Subcutaneous abdominal adipose tissue (tissue), 5 donors: ENCODE data around the gene ALX3.
"Not testable (repeated sequence)": the region's sequence is repeated elsewhere in the genome, so short reads cannot be mapped to it uniquely, and the experiment has no call there.

Source experiments
- H3K27ac ChIP-seq: one replicate; pipeline ENCODE4 v1.7.0; 2013; ENCODE audit warnings: low read depth, mild to moderate bottlenecking, inconsistent platforms, low read length, moderate library complexity
- H3K27me3 ChIP-seq, 5 donors: one replicate each; pipeline ENCODE4 v1.7.0; 2013; ENCODE audit warnings: low read length in 5 of 5, inconsistent platforms in 1 of 5; ENCODE audit not compliant: control insufficient read depth in 5 of 5, insufficient read depth in 4 of 5
- H3K36me3 ChIP-seq, 5 donors: one replicate each; pipeline ENCODE4 v1.7.0; 2013; ENCODE audit warnings: low read length in 5 of 5; ENCODE audit not compliant: control insufficient read depth in 5 of 5, insufficient read depth in 5 of 5
- H3K4me1 ChIP-seq, 5 donors: one replicate each; pipeline ENCODE4 v1.7.0; 2013; ENCODE audit warnings: low read length in 5 of 5, mild to moderate bottlenecking in 3 of 5, moderate library complexity in 1 of 5; ENCODE audit not compliant: control insufficient read depth in 5 of 5, insufficient read depth in 5 of 5
- H3K4me3 ChIP-seq, 5 donors: one replicate each; pipeline ENCODE4 v1.7.0; 2013; ENCODE audit warnings: low read length in 5 of 5, low read depth in 1 of 5
- H3K9ac ChIP-seq, 5 donors: one replicate each; pipeline ENCODE4 v1.7.0; 2013; ENCODE audit warnings: low read length in 5 of 5, mild to moderate bottlenecking in 4 of 5, moderate library complexity in 3 of 5
- H3K9me3 ChIP-seq, 5 donors: one replicate each; pipeline ENCODE4 v1.7.0; 2013; ENCODE audit warnings: low read length in 5 of 5; ENCODE audit not compliant: control insufficient read depth in 5 of 5
- donor health status: healthy.
- donor health status: healthy.
- donor health status: healthy.
- donor health status: healthy.
- donor health status: healthy.

The ALX3 gene

GRCh38 chr1:110034040-110034450 lies 36.4 kb downstream of the ALX3 start:
- H3K4me1 ChIP-seq = peaks cover 0 to 24% (median 19%) of the 10 kb centered on the region in 5 donors
- no peaks in the 10 kb centered on the region for H3K27me3 ChIP-seq
- peak overlapping the region in 4 of 5 donors; percentile 85 to 95 (median 92) for H3K9ac ChIP-seq
- peaks cover 4 to 11% (median 11%) of the 10 kb centered on the region in 5 donors for H3K36me3 ChIP-seq
- H3K9me3 ChIP-seq = no peaks in the 10 kb centered on the region
- peak overlapping the region; percentile 79 to 89 (median 82) for H3K4me3 ChIP-seq
- peak overlapping the region; percentile 87 for H3K27ac ChIP-seq

GRCh38 chr1:110033421-110033820 lies 37.1 kb downstream of the ALX3 start:
- Histone ChIP-seq H3K27ac (no peak overlapping the region), H3K4me3 (no peak overlapping the region), H3K9me3 (no peaks in the 10 kb centered on the region), H3K36me3 (peaks cover 4 to 5% (median 5%) of the 10 kb centered on the region in 5 donors), H3K27me3 (no peaks in the 10 kb centered on the region), H3K9ac (no peak overlapping the region), H3K4me1 (peaks cover 0 to 24% (median 19%) of the 10 kb centered on the region in 5 donors)

GRCh38 chr1:110032327-110032726 lies 38.1 kb downstream of the ALX3 start:
- no peak overlapping the region for H3K4me3 ChIP-seq
- peaks cover 0 to 24% (median 19%) of the 10 kb centered on the region in 5 donors for H3K4me1 ChIP-seq
- no peaks in the 10 kb centered on the region for H3K9me3 ChIP-seq
- peaks cover 0 to 1% (median 0%) of the 10 kb centered on the region in 5 donors for H3K36me3 ChIP-seq
- H3K27me3 ChIP-seq = no peaks in the 10 kb centered on the region
- H3K9ac ChIP-seq = no peak overlapping the region
- no peak overlapping the region for H3K27ac ChIP-seq

- H3K9me3 ChIP-seq, H3K9ac ChIP-seq, H3K27me3 ChIP-seq, H3K36me3 ChIP-seq, H3K27ac ChIP-seq: not testable (repeated sequence)
- Histone ChIP-seq H3K4me3 (peak overlapping the region in 1 of 5 donors; percentile 24), H3K4me1 (peaks cover 0 to 21% (median 14%) of the 10 kb centered on the region in 5 donors)
Measured at GRCh38 chr1:110030687-110031086, 39.8 kb downstream of the ALX3 start.

- Histone ChIP-seq H3K4me3 (no peak overlapping the region), H3K9ac (no peak overlapping the region), H3K36me3 (peaks cover 36 to 57% (median 50%) of the 10 kb centered on the region in 5 donors), H3K27me3 (no peaks in the 10 kb centered on the region), H3K27ac (no peak overlapping the region), H3K9me3 (no peaks in the 10 kb centered on the region), H3K4me1 (peaks cover 0 to 3% (median 0%) of the 10 kb centered on the region in 5 donors)
Measured at GRCh38 chr1:110024613-110025012, 45.9 kb downstream of the ALX3 start.

- no peak overlapping the region for H3K4me3 ChIP-seq
- no peaks in the 10 kb centered on the region for H3K4me1 ChIP-seq
- H3K36me3 ChIP-seq = peaks cover 67 to 90% (median 84%) of the 10 kb centered on the region in 5 donors
- no peaks in the 10 kb centered on the region for H3K27me3 ChIP-seq
- H3K9ac ChIP-seq = no peak overlapping the region
- no peak overlapping the region for H3K27ac ChIP-seq
- H3K9me3 ChIP-seq = no peaks in the 10 kb centered on the region
Measured at GRCh38 chr1:110021285-110021684, 49.2 kb downstream of the ALX3 start.

GRCh38 chr1:110019770-110020169 lies 50.7 kb downstream of the ALX3 start:
- H3K4me1 ChIP-seq = no peaks in the 10 kb centered on the region
- peaks cover 77 to 100% (median 97%) of the 10 kb centered on the region in 5 donors for H3K36me3 ChIP-seq
- H3K9ac ChIP-seq = no peak overlapping the region
- no peak overlapping the region for H3K4me3 ChIP-seq
- H3K9me3 ChIP-seq = no peaks in the 10 kb centered on the region
- no peaks in the 10 kb centered on the region for H3K27me3 ChIP-seq
- H3K27ac ChIP-seq = no peak overlapping the region

GRCh38 chr1:110018396-110018795 lies 52.1 kb downstream of the ALX3 start:
- no peaks in the 10 kb centered on the region for H3K9me3 ChIP-seq
- H3K4me1 ChIP-seq = no peaks in the 10 kb centered on the region
- H3K36me3 ChIP-seq = peaks cover 79 to 97% (median 92%) of the 10 kb centered on the region in 5 donors
- no peak overlapping the region for H3K27ac ChIP-seq
- no peak overlapping the region for H3K4me3 ChIP-seq
- no peak overlapping the region for H3K9ac ChIP-seq
- no peaks in the 10 kb centered on the region for H3K27me3 ChIP-seq

GRCh38 chr1:110017792-110018191 lies 52.7 kb downstream of the ALX3 start:
- H3K9me3 ChIP-seq = no peaks in the 10 kb centered on the region
- H3K4me3 ChIP-seq = no peak overlapping the region
- H3K27me3 ChIP-seq = no peaks in the 10 kb centered on the region
- H3K4me1 ChIP-seq = no peaks in the 10 kb centered on the region
- peak overlapping the region in 1 of 5 donors; percentile 4 for H3K9ac ChIP-seq
- H3K36me3 ChIP-seq = peaks cover 78 to 97% (median 92%) of the 10 kb centered on the region in 5 donors
- no peak overlapping the region for H3K27ac ChIP-seq

GRCh38 chr1:110012100-110012780 lies 58.2 kb downstream of the ALX3 start:
- H3K4me3 ChIP-seq = no peak overlapping the region
- peaks cover 0 to 4% (median 0%) of the 10 kb centered on the region in 5 donors for H3K4me1 ChIP-seq
- H3K27ac ChIP-seq = peak overlapping the region; percentile 7
- H3K9ac ChIP-seq = peak overlapping the region in 1 of 5 donors; percentile 33
- H3K27me3 ChIP-seq = no peaks in the 10 kb centered on the region
- H3K36me3 ChIP-seq = peaks cover 64 to 81% (median 77%) of the 10 kb centered on the region in 5 donors
- H3K9me3 ChIP-seq = no peaks in the 10 kb centered on the region
